Stimulated activated CD8-positive, alpha-beta memory T cell treated with anti-CD3 and anti-CD28 coated beads, Interleukin-7, amount 100 ng/mL, for 1 hour (primary cell): ENCODE measurements around the gene ACSL4.
A peak's percentile ranks its signal among the peaks of the same experiment; 100 is the strongest.
"Not testable (repeated sequence)": the region's sequence is repeated elsewhere in the genome, so short reads cannot be mapped to it uniquely, and the experiment has no call there.

ENCODE experiments used
- DNase-seq, 2 donors: peaks; one replicate each; pipeline ENCODE4 v3.0.0-alpha.2; 2020; ENCODE audit warnings: low read depth in 2 of 2

The ACSL4 gene

DNA sequence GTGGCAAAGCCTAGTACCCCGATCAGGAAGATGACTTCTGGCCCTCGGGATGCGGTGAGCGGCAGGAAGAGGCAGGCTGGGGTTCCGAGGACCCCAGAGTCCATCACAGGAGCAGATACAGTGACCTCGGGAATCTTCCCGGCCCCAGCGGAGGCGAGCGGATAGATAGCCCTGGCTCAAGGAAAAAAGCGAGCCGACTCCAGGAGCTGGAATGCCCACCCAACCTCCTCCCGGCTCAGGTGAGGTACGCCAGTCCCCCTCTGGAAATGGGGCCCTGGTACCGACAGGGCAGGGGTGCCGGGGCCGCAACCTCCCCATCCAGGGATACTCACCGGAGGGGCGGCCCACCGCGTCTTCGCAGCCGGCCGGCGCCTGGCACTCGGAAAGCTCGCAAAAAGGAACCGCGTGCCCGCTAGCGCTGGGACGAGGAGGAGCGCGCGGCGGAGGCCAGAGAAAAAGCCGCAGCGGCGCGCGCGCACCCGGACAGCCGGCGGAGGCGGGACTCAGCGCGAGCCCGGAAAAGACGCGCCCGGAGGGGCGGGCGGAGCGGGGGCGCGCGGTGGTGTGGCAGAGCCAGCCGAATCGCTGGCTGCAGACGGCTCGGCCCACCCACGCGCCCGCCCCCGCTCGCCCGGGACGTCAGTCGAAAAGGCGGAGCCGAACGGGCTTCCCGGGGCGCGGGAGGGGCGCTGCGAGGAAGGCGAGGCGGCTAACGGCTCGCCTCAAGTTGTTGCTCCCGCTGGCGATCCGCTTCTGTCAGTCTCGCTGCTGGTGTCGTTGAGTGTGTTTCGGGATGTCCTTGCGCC lies at the start of gene ACSL4:
TSS of gene ACSL4 (minus strand) at position 451 of the 806 bp plus-strand sequence. CDS start 49,894 bp downstream, outside the sequence.
- DNase-seq: peak; percentile 65 to 74

DNA sequence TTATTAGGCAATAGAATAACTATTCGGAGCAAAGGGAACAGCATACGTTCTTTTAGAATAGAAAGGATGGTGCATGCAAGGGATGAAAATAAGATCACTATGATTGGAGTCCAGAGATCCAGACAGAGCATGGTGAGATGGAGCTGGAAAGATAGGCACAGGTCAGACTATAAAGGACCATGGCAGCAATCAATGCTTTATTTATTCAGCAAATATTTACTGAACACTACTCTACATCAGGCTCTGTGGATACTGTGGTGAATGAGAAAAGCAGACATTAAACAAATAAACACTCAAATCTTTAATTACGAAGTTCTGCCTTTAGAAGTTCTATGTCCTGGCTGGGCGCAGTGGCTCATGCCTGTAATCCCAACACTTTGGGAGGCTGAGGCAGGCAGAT lies 44.7 kb upstream of the ACSL4 start:
- DNase-seq: no peak

DNA sequence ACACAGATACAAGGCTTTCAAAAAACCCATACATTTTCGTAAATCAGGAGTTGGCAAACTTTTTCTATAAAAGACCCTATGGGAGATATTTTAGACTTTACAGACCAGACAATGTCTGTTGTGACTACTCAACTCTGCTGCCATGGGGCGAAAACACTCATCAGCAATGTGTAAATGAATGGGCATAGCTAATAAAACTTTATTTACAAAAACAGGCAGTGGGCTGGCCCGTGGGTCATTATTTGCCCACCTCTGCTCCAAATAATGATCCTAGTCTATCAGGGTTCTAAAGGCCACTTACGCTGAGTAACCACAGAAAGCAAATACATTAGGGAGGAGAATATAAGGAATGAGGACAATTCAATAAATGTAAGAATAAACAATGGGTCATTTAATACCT lies 43.9 kb upstream of the ACSL4 start:
- DNase-seq: no peak

DNA sequence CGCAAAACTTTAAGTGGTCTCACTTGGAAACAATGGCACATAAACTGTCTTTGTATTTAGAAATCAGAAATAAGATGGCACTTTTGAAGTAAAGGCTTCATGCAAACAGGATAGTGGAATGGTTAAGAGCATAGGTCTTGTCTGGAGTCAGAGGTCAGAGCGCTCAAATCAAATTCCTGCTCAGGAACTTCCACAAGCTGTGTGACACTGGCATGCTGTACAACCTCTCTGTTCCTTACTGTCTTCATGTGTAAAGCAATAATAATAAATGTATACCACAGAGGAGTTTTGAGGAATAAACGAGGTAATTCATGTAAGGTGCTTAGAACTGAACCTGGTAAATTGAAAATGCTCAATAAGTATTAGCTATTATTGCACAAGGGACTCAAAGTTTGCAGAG lies 43.4 kb upstream of the ACSL4 start:
- no peak for DNase-seq

DNA sequence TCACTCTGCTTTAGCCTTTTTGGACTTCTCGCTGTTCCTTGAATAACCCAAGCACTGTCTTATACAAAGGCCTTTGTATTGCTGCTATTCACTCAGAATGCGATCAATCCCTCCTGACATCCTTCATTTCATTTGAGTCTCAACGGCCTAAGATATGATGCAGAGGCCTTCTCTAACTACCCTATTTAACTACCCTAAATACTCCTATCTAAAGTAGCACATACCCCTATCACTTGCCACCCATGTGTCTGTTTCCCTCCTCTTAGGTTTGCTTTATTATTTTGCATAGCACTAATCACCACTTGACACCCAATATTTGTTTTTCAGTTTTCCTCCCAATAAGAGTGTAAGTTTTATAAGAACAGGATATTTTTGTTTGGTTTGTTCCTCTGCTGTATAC lies 42.3 kb upstream of the ACSL4 start:
- no peak for DNase-seq

DNA sequence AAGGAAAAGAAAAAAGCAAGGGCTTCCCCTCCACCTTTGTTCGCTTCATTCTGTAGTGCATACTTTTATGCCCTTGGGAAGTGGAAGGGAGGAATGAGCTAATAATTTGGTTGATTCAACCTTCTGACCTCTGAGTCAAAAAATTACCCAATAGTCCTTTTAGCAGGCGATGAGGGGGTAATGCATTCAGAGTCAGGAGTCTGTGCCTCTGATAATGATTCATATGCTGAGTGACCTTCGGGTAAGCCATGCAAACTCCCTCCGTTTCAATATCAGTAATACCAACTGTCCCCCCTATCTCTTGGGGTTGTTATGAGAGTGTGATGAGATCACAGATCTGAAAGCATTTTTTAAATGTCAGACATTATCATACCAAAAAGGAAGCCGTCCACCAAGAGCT lies 41.6 kb upstream of the ACSL4 start:
- DNase-seq: no peak

DNA sequence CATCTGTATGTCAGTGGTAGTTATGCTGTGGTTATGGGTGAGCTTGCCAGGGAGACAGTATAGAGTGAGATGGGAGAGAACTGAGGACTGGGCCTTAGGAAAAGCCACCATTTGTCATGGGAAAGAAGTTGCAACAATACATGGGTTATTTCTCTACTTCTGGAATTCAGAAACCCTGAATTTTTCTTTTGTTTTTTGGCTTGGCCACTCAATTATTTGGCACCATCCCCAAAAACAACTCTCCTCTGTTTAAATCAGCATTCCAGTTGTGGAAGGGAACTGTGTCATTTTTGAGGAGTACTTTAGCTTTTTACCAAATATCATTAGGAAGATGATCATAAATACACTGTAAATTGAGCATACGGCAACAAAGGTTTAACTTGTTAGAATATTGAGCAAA lies 41.1 kb upstream of the ACSL4 start:
- no peak for DNase-seq

DNA sequence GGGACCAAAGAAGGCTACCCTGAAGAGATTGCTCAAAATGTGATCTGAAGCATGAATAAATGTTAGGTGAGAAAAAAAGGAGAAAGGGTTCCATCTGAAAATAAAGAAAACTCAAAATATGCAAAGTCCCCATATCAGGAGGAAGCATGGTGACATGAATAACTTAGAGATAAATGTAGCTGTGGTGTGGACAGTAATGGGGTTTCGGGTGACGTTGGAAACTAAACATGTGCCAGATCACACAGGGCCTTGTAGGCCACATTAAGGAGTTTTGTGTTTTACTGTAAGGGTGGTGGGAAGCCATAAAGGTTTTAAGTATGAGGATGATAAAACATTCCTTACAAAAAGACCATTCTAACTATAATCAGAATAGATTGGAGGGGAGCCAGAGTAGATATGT lies 40.3 kb upstream of the ACSL4 start:
- no peak for DNase-seq

DNA sequence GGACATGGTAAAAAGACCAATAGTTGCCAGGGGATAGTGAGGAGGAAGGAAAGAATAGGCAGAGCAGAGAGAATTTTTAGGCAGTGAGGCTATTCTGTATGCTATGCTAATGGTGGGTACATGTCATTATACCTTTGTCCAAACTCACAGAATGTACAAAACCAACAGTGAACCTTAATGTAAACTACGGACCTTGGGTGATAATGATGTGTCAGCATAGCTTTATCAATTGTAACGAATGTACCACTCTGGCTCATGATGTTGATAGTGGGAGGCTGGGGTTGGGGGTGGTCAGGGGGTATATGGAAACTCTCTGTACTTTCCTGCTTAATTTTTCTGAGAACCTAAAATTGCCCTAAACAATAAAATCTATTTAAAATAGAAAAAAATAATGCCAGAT lies 37.7 kb upstream of the ACSL4 start:
- no peak for DNase-seq

DNA sequence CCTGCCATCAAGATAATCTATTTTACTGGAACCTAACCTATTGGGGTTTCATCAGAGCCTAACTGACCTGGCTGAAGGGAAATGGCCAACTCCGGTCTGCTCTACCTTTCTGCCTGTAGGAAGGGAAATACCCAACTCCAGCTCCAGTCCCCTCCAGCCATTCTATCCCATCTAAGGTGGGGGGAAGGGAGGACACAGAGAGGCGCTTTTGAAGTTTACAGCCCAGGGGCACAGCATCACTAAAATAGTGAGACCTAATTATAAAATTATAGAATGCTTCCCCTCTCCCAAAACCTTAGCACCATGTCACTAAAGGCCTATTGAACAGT lies 27.8 kb upstream of the ACSL4 start:
- no peak for DNase-seq

DNA sequence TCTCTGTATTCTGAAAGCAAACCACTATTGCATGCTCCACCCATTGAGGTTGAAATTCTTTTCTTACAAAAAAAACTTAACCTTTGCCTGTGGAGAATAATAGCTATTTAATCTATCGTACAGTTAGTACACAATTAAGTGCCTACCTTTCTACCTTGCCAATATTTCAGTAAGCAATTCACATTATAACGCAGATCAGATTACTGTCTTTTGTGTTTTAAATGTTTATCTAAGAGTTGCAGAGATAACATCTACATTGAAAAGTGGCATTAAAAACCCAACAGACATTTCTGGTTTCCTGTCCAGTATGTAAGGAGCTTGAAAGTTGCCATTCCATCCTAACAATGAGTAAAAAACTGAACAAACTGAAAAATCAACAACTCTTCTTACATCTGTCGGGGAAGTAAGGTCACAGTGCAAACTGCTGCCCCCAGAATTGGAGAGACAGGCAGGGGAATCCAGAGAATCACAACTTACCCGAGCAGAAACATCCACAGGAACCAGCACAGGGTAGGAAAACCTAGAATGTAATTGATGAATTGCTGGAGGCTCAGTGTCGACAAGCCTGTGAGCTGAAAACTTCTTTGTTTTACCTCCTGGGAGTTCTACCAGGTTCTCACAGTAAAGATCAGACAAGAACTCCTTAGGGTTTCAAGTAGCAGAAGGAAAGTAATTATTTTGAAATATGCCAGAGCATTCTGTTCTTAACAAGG lies 27.3 kb upstream of the ACSL4 start:
- DNase-seq: no peak

DNA sequence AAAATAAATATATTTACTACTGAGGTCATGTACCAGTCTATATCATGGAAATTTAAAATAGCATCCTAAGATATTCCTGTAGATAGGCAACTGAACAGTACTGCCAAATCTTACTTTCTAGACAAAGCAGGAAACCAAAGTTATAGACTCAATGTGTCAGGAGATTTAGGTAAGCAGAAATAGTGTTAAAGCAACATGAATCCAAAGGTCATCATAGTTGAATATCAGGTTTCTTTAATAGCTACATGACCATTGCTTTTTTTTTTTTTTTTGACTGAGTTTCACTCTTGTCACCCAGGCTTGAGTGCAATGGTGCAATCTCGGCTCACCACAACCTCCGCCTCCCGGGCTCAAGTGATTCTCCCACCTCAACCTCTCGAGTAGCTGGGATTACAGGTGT lies 20.2 kb upstream of the ACSL4 start:
- no peak for DNase-seq

DNA sequence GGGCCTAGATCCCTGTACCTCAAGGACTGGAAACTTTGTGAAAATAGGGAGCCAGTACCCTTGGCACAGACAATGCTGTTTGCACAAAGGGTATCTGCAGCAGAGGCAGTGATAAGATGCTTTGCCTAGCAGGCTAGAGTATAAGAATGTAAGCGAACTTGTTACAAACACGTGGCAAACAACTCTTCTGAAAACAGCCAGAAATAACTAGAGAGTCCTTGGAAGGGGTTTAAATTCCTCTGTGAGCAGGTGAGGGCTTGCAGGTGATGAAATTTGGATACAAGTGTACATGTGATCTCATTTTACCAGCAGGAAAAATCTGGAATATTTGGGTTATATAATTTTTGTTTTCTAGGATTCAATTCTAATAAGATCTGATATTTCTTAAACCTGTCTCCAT lies 18.6 kb upstream of the ACSL4 start:
- no peak for DNase-seq

DNA sequence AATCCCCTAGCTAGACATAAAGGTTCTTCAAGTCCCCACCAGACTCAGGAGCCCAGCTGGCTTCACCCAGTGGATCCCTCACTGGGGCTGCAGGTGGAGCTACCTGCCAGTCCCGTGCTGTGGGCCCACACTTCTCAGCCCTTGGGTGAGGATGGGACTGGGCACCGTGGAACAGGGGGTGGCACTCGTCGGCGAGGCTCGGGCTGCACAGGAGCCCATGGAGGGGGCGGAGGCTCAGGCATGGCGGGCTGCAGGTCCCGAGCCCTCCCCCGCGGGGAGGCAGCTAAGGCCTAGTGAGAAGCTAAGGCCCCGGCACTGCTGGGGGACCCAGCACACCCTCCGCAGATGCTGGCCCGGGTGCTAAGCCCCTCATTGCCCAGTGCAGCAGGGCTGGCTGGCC lies 16.1 kb upstream of the ACSL4 start:
- DNase-seq: no peak

DNA sequence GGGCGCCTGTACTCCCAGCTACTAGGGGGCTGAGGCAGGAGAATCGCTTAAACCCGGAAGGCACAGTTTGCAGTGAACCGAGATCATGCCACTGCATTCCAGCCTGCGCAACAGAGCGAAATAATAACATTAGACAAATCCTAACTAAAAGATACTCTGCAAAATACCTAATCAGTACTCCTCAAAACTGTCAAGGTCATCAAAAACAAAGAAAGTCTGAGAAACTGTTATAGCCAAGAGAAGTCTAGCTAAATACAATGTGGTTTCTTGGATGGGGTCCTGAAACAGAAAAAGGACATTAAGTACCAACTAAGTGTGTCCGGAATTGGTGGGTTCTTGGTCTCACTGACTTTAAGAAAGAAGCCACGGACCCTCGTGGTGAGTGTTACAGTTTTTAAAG lies 14.6 kb upstream of the ACSL4 start:
- no peak for DNase-seq

DNA sequence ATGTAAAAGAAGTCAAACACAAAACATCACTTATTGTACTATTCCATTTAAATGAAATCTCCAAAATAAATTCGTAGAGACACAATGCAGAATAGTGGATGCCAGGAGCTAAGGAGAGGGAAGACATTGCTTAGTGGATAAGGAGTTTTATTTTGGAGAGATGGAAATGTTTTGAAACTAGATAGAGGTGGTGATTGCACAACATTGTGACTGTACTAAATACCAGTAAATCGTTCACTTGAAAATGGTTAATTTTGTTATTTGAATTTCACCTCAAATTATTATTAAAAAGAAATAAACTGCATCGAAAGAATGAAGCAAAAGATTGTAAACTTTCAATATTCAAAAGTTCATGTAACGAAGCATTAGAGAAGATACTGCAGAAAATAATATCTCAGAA lies 9.7 kb upstream of the ACSL4 start:
- no peak for DNase-seq

DNA sequence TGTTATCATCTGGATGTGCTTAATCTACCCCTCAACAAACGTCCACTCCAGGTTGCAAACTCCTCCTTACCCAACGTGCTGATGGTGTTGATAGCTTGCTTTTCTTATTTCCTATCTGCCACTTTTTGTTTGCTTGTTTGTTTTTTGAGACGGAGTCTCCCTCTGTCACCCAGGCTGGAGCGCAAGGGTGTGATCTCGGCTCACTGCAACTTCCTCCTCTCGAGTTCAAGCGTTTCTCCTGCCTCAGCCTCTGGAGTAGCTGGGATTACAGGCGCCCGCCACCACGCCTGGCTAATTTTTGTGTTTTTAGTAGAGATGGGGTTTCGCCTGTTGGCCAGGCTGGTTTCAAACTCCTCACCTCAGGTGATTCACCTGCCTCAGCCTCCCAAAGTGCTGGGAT lies 7.8 kb upstream of the ACSL4 start:
- DNase-seq: not testable (repeated sequence)

DNA sequence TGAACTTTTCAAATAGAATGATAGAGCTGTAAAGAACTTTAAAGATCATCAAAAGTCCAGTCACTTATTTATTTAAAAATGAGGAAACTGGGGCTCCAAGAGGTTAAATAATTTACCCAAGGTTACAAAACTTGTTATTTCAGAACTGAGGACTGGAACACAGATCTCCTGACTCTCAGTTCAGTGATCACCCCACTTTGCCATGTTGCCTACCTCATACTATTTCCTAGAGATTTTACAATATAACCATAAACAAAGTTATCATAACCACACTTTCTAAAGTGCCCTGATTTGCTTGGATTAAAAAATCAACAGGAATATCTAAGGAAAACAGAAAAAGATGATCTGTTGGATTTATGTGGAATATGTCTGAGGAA lies 7.4 kb upstream of the ACSL4 start:
- DNase-seq: no peak

DNA sequence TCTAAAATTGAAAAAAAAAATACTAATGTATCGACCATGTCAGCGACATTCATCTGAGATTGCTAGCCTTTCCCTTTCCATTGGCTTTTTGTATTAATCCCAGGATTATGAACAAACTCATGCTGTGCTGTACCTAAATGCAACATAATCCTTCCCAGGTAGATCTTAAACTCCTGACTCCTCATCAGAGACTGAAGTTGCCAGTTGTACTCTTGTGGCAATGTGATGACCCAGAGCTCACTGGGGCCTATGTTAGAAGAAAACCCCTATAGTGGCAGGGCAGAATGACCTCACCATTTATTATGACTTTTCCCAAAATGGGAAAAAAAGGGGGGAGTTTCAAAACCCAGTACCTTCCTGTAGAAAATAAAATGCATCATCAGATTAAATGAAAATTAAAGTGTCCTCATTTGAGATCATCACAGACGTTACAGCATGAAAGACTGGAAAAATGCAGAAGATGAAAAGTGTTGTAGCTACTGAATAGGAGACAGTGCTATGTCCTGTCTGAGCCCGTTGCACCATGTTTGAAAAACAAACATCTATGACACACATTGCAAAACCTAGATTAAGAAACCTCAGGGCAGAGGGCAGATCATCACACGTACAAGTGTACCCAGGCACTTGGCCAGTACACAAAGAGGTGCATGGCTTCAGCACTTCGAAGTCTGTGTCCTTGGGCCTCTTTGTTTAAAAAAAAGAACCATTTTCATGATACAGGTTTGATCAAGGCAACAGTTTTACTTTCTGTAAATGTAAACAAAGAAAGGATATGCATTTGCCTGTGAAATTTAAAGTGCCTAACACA lies 6.8 kb upstream of the ACSL4 start:
- no peak for DNase-seq

DNA sequence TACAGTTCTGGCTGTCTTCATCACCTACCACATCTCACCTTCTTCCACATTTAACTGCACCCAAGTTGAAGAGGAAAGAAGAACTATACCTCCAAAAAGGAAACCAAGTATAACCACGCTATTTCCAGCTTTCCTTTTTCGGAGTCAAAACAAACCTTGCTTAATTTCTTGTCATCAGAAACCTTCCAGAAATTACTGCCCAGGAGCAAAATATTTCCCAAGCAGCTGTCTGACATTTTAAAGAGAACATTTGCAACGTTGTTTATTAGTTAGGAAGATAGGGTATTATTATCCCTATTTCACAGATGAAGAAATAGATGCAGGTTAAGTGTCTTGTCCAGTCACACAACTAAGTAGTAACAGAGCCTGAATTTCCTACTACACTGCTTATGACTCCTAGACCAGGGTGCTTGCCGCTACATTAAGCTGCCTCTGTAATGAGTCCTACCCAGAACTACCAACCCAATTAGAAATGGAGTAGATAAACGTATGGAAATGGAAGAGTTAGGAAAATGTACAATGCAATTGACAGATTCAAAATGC lies 2.2 kb upstream of the ACSL4 start:
- DNase-seq: no peak

DNA sequence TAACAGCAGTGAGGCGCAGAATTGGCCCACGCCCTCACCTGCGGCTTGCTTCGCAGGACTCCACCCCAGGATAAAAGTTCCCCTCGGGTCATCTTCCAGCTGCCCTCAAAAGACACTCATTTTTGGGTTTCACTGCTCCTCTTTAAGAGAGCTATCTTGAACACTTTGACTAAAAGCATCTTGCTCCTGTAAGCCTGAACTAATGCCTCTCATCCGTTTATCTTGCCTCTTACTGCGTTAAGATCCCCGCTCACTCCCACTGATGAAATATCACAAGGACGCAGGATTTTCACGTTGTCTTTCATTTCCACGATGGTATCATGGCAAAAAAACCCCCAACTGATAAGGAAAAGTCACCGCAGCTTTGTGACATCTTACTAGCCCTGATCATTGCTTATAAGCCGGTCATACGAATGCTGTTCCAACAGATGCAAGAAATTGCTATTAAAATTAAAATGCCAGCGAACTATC lies 591 bp upstream of the ACSL4 start:
- no peak for DNase-seq

DNA sequence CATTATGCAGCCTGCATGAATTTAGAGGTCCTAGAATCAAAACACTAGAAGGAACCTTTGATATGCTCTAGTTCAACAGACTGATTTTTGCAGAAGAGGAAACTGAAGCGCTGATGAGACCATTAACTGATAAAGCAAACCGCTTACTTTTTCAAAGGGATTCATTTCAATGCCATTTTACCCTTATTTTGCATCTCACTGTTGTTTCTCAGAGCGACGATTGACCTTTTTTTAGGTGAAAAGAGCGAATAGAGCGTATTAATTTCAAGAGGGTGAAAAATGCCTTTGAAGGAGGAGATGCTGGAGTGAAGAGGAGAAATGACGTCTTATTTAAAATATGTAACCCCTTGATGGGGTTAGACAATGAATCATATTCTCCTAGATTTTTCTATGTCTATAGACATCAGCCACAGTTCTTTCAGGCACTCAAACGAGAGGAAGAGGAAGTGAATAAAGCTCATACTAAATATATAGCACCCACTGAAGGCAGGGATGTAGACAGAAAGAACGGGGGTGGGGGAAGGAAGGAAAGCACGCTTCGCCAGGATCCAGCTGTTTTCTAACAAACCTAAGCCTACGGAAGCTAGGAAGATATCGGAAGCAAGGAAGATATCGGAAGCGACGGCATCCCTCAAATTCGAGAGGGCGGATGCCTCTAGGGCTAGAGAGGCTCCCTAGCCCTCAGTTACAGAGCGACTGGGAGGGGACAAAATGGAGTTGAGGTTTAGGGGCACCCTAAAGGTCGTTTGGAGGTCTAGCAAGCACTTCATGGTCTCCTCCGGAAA lies 848 bp downstream of the ACSL4 start:
- DNase-seq: no peak
